NCI-H2196 (cell line): ENCODE results near the gene CNPY1.

Experiments
- DNase-seq: peaks from one replicate; lab custom pipeline; 2025; ENCODE audit not compliant: unreplicated experiment; lab: John Stamatoyannopoulos, UW

Gene CNPY1

DNA sequence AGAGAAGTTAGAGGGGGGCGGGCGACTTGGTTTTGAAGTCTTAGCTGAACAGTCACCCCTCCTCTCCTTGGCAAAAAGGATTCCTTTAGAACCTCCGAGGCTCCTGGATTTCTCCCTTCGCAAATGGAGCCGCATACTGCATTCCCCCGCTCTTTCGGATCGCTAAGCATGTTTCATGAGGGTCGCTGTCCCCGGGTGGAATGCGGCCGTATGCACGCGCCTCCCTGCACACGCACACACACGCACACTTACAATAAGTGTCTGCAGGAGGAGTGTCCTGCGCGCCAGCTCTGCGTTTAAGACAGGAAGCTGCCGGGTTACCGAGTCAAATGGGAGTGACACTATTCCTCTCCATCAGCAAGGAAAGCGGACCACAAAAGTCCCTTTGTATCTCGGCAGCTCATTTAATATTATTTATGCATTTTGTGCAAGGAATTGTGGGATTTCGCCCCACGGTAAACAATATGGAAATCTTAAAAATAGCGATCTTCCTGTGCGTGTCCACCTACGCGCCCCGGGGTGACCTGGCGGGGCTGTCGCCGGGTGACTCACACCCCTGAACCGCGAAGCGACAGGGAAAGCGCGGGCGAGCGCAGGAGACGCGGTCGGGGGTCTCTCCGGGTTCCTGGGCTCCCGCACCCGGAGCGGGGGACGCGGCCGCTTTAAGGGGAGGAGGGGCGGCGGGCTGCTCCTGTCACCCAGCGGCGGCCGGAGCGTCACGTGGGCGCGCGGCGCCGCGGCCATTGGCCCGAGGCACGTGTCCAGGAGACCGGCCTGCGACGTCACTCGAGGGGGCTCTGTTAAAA, 89.4 kb downstream of the CNPY1 start:
- peak; percentile 18 for DNase-seq

- no peak for DNase-seq
Observed at GRCh38 chr7:155455776-155456737, 90.3 kb downstream of the CNPY1 start.

- DNase-seq, result no peak
Observed at GRCh38 chr7:155455132-155455693, 91.1 kb downstream of the CNPY1 start.

DNA sequence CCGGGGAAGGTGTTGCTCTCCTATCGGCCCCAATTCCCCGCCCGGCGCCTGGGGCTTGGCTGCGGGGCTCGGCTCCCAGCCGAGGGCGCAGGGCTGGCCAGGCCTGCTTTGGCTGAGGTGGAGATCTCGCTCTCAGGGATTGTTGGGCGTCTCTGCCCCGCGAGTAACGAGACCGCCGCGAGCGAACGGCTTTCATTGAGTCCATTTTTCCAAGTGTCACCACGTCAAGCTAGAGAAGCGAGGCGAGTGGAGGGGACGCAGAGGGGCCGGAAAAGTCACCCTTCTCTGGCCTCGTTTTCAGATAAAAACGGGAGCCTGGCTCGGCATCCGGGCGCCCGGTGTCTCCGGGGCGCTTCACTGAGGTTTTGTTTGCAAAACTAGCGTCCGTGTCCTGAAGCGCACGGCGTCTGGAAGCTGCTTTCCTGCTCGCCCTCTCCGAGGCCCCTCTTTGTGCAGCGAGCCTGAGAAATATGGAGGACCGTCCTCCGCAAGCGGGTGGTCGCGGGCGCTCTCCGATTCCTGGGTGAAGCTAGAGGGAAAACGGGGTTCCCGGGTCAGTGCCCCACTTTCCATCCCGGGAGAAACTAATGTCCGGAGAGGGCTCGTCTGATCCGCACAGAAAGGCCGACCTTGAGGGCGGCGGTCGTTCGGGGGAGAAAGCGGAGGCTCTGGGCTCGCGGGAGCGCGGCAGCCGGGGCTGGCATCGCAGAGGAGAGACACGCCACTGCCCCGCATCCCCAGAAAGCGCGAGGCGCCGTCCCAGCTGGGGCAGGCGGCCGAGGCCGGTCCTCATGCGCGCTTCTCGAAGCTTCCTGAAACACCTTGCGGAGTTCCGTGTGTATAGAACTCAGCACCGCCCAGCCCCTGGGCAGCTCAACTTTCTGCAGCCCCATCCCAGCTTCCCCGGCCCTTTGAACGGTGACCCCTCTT, 91.9 kb downstream of the CNPY1 start:
- no peak for DNase-seq

GRCh38 chr7:155453296-155454182, 92.8 kb downstream of the CNPY1 start:
- DNase-seq, result no peak

DNA sequence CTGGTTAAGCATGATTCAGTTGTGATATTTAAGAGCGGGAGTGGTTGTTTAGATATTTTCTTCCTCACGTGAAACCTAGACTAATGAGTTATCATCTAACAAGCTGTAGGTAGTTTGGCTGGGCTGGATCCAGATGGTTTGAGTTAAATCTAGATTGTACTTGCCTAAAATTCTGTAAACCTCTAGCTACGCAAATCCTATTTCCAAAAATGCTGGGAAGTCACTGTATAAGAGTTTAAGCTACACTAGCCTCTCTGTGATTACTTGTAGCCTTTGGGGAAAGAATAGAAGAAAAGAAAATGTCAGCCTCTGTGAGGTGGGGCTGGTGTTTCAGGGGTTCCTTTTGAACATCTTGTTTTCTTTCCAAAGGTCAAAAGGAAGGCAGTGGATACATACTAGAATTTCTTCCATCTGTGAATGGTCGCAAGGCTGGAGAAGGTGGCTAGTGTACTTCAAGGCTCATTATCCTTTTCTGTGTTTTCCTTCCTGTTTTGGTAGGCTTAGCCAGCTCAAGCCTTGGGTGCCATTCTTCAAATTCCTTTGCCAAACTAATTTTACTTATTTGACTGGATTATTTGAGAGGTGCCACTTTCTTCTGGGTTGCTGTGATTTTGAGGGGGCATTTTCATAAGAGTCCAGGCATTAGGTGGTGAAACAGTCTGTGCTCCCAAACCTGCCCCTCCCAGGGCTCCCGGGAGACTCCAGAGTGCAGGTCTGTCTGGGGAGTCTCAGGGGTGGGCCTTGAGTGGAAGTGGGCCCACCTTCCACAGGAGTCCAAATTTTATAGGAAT, 93.7 kb downstream of the CNPY1 start:
- DNase-seq, result no peak

GRCh38 chr7:155451840-155452239, 94.5 kb downstream of the CNPY1 start:
- DNase-seq, result no peak
